OCI-LY7 (cell line): Measurements from ENCODE around the gene PROB1. TPM values are rescaled to one million over a fixed set of nuclear protein-coding genes. Genes with fewer than 3 reads are reported as not detected.

Experiments used
- BruUV-seq: library from RNA; stranded (reverse); fragments of 400-500 nt; replicated peaks from 2 replicates; lab custom pipeline; 2021; lab: Mats Ljungman, UMichigan
- CTCF ChIA-PET: fragments of 300-600 bp; sonication (Branson Sonifier 250); formaldehyde crosslinking; loops from one replicate; lab custom pipeline; 2022; ENCODE audit warnings: antibody characterized with exemption; ENCODE audit not compliant: unreplicated experiment; lab: Charles Lee
- POLR2A ChIA-PET: fragments of 300-600 bp; sonication (Branson Sonifier 250); formaldehyde crosslinking; loops from one replicate; lab custom pipeline; 2022; ENCODE audit warnings: antibody characterized with exemption; lab: Charles Lee
- DNase-seq: peaks from one replicate; pipeline ENCODE4 v3.0.0-alpha.2; 2015; ENCODE audit warnings: low spot score
- H2AFZ ChIP-seq: fragments of 200-600 bp; sonication (generic), shearing (Covaris generic); 2 replicates; pipeline ENCODE4 v1.6.1; 2014; ENCODE audit warnings: mild to moderate bottlenecking, antibody characterized with exemption, low read length, moderate library complexity
- H3K27ac ChIP-seq: fragments of 200-600 bp; sonication (generic); 2 replicates; pipeline ENCODE4 v1.5.1; 2014; ENCODE audit warnings: mixed run types, low read depth, mild to moderate bottlenecking, moderate library complexity, low read length, inconsistent platforms; ENCODE audit not compliant: poor library complexity, severe bottlenecking
- H3K36me3 ChIP-seq: fragments of 200-600 bp; sonication (generic); 2 replicates; pipeline ENCODE4 v1.6.1; 2014; ENCODE audit warnings: mild to moderate bottlenecking, antibody characterized with exemption, low read length, moderate library complexity, mixed read lengths; ENCODE audit not compliant: insufficient read depth
- H3K4me1 ChIP-seq: fragments of 200-600 bp; sonication (generic); 2 replicates; pipeline ENCODE4 v1.5.1; 2014; ENCODE audit warnings: mild to moderate bottlenecking, low read length; ENCODE audit not compliant: insufficient read depth, poor library complexity, severe bottlenecking
- H3K4me2 ChIP-seq: fragments of 200-600 bp; sonication (generic); 2 replicates; pipeline ENCODE4 v1.6.1; 2014; ENCODE audit warnings: mild to moderate bottlenecking, low read length
- H3K4me3 ChIP-seq: fragments of 200-600 bp; sonication (generic); 2 replicates; pipeline ENCODE4 v1.5.1; 2014; ENCODE audit warnings: mild to moderate bottlenecking, low read depth, low read length; ENCODE audit not compliant: poor library complexity, severe bottlenecking
- H3K79me2 ChIP-seq: fragments of 200-600 bp; sonication (generic); 2 replicates; pipeline ENCODE4 v1.6.1; 2016; ENCODE audit warnings: low read depth, mild to moderate bottlenecking, low read length, moderate library complexity, mixed read lengths; ENCODE audit not compliant: insufficient read depth
- H3K9me2 ChIP-seq: fragments of 200-600 bp; sonication (generic); 2 replicates; pipeline ENCODE4 v1.6.1; 2016; ENCODE audit warnings: mild to moderate bottlenecking, low read length, mixed read lengths; ENCODE audit not compliant: insufficient read depth
- H3K9me3 ChIP-seq: fragments of 200-600 bp; sonication (generic); 2 replicates; pipeline ENCODE4 v1.6.1; 2014; ENCODE audit warnings: mild to moderate bottlenecking, mixed run types, low read length, mixed read lengths
- H4K20me1 ChIP-seq: fragments of 200-600 bp; sonication (generic); 2 replicates; pipeline ENCODE4 v1.6.1; 2014; ENCODE audit warnings: mild to moderate bottlenecking, antibody characterized with exemption, low read length, moderate library complexity, mixed read lengths; ENCODE audit not compliant: insufficient read depth
- CTCF ChIP-seq: fragments of 200-600 bp; sonication (generic); conservative IDR thresholded peaks from 2 replicates; pipeline ENCODE4 v1.5.1; 2014; ENCODE audit warnings: mild to moderate bottlenecking, antibody characterized with exemption, low read length, moderate library complexity, mixed read lengths
- EZH2phosphoT487 ChIP-seq: fragments of 200-600 bp; sonication (generic); IDR thresholded peaks from 2 replicates; pipeline ENCODE4 v1.6.1; 2018; ENCODE audit warnings: low read depth, borderline replicate concordance, mild to moderate bottlenecking, mixed run types, antibody characterized with exemption, low read length, moderate library complexity, mixed read lengths
- intact Hi-C: fragments of 100-400 bp; cut with micrococcal nuclease; formaldehyde crosslinking; loops from one replicate; pipeline ENCODE4 v1.10.0; 2022; ENCODE audit not compliant: unreplicated experiment
- total RNA-seq, 2 experiments: library from RNA; depleted of rRNA in 1 of 2; stranded (reverse); fragments of >200 nt in 1 of 2; shearing (Covaris generic) in 1 of 2; gene quantifications; 2 replicates each; pipeline ENCODE4 v1.2.3, GENCODE V29; 2014 to 2022

The PROB1 gene
- total RNA-seq, 2 experiments from 2014 or later = 4.6 to 5.9 TPM

GRCh38 chr5:139403418-139403786 lies 8.5 kb upstream of the PROB1 start:
- Histone ChIP-seq H3K4me2 (peak overlapping the region; percentile 98), H3K27ac (peak overlapping the region; percentile 83), H4K20me1 (no peaks in the 10 kb centered on the region), H3K4me3 (peak overlapping the region; percentile 71), H3K9me3 (no peaks in the 10 kb centered on the region), H3K9me2 (no peaks in the 10 kb centered on the region), H3K36me3 (peaks cover 6% of the 10 kb centered on the region; the same call in 1 of the 2 replicates), H3K79me2 (no peaks in the 10 kb centered on the region), H2AFZ (peak overlapping the region; percentile 42; the same call in 1 of the 2 replicates), H3K4me1 (peaks cover 41% of the 10 kb centered on the region)
- ChIA-PET POLR2A (interaction anchor here (0.8 to 1.7 kb wide), 4 partner anchors 12 to 111 kb away, joined by 3 to 7 read pairs (median 4); partner anchors contain the start of gene MATR3), CTCF (interaction anchor here (3.1 kb wide), 1 partner anchor 12 kb away, joined by 12 read pairs; no protein-coding TSS in a partner anchor)
- intact Hi-C loops = loop anchor here (10.0 kb wide), 1 partner anchor 209 kb away; the partner anchor contains the start of gene SIL1
- no peak for TF ChIP-seq EZH2phosphoT487
- TSS peak; percentile 89 for BruUV-seq
- no peak for DNase-seq

GRCh38 chr5:139402561-139403158 lies 7.8 kb upstream of the PROB1 start:
- peak overlapping the region; percentile 71 for H3K4me3 ChIP-seq

More at GRCh38 chr5:139402561-139403158, 7.8 kb upstream of the PROB1 start:
- Histone ChIP-seq H3K27ac (peak overlapping the region; percentile 83), H3K4me1 (peaks cover 33% of the 10 kb centered on the region), H3K9me3 (no peaks in the 10 kb centered on the region), H3K9me2 (no peaks in the 10 kb centered on the region), H2AFZ (no peak overlapping the region), H3K79me2 (no peaks in the 10 kb centered on the region), H4K20me1 (no peaks in the 10 kb centered on the region), H3K36me3 (peaks cover 6% of the 10 kb centered on the region; the same call in 1 of the 2 replicates), H3K4me2 (peak overlapping the region; percentile 98)
- ChIA-PET CTCF (interaction anchor here (3.1 kb wide), 1 partner anchor 11 kb away, joined by 12 read pairs; no protein-coding TSS in a partner anchor), POLR2A (interaction anchor here (0.8 to 1.7 kb wide), 4 partner anchors 12 to 152 kb away, joined by 3 to 7 read pairs (median 4); partner anchors contain the start of gene MATR3)
- peak; percentile 50 for DNase-seq
- intact Hi-C loops = loop anchor here (10.0 kb wide), 1 partner anchor 208 kb away; the partner anchor contains the start of gene SIL1
- TF ChIP-seq CTCF = peak; percentile 88
- TF ChIP-seq EZH2phosphoT487 = no peak
- no TSS peak for BruUV-seq
